CD8-positive, alpha-beta memory T cell (primary cell): ENCODE data around the gene GLT8D2. TPM values are rescaled to one million over a fixed set of nuclear protein-coding genes. Genes with fewer than 3 reads are reported as not detected.

ENCODE experiments used
- CTCF ChIA-PET: fragments of 350-600 bp; sonication (Branson Sonifier 250); formaldehyde crosslinking; loops from one replicate; lab custom pipeline; 2021; ENCODE audit warnings: antibody characterized with exemption; lab: Charles Lee
- POLR2A ChIA-PET: fragments of 350-600 bp; sonication (Branson Sonifier 250); formaldehyde crosslinking; loops from one replicate; lab custom pipeline; 2021; ENCODE audit warnings: antibody characterized with exemption; lab: Charles Lee
- DNase-seq, 5 donors: peaks; one replicate each; pipeline versions ENCODE4 v3.0.0 to v3.0.0-alpha.2; 2020 to 2022; ENCODE audit warnings: mixed read lengths in 1 of 5
- H3K27ac ChIP-seq: one replicate; pipeline ENCODE4 v1.7.0; 2013; ENCODE audit warnings: low read depth, mild to moderate bottlenecking, low read length, moderate library complexity
- H3K27me3 ChIP-seq: 2 replicates; pipeline ENCODE4 v1.7.0; 2013; ENCODE audit warnings: low read length, mild to moderate bottlenecking; ENCODE audit not compliant: insufficient read depth, poor library complexity, severe bottlenecking
- H3K36me3 ChIP-seq: 2 replicates; pipeline ENCODE4 v1.7.0; 2013; ENCODE audit warnings: mild to moderate bottlenecking, low read length, moderate library complexity; ENCODE audit not compliant: insufficient read depth
- H3K4me1 ChIP-seq: 2 replicates; pipeline ENCODE4 v1.7.0; 2013; ENCODE audit warnings: mild to moderate bottlenecking, low read length, moderate library complexity; ENCODE audit not compliant: insufficient read depth
- H3K4me3 ChIP-seq: 2 replicates; pipeline ENCODE4 v1.7.0; 2013; ENCODE audit warnings: mild to moderate bottlenecking, low read length
- H3K9me3 ChIP-seq: 2 replicates; pipeline ENCODE4 v1.7.0; 2013; ENCODE audit warnings: mild to moderate bottlenecking, low read length
- H3K27ac Mint-ChIP-seq, 8 donors: one replicate each; pipeline ENCODE4 v1.8.0; 2020 to 2021; ENCODE audit warnings: mixed read lengths in 8 of 8, mild to moderate bottlenecking in 6 of 8, inconsistent platforms in 3 of 8, moderate library complexity in 3 of 8
- H3K27me3 Mint-ChIP-seq, 2 donors: one replicate each; pipeline ENCODE4 v1.8.0; 2020 to 2021; ENCODE audit warnings: mixed read lengths in 2 of 2, mild to moderate bottlenecking in 1 of 2, moderate library complexity in 1 of 2
- H3K36me3 Mint-ChIP-seq, 3 donors: one replicate each; pipeline ENCODE4 v1.8.0; 2020 to 2021; ENCODE audit warnings: mixed read lengths in 3 of 3, inconsistent platforms in 1 of 3, mild to moderate bottlenecking in 1 of 3
- H3K4me1 Mint-ChIP-seq, 3 donors: one replicate each; pipeline ENCODE4 v1.8.0; 2020 to 2021; ENCODE audit warnings: mixed read lengths in 3 of 3, inconsistent platforms in 1 of 3, mild to moderate bottlenecking in 1 of 3
- H3K4me3 Mint-ChIP-seq, 7 donors: one replicate each; pipeline ENCODE4 v1.8.0; 2020 to 2021; ENCODE audit warnings: mixed read lengths in 7 of 7, mild to moderate bottlenecking in 6 of 7, moderate library complexity in 4 of 7, inconsistent platforms in 2 of 7
- H3K9me3 Mint-ChIP-seq, 5 donors: one replicate each; pipeline ENCODE4 v1.8.0; 2020 to 2022; ENCODE audit warnings: mixed read lengths in 5 of 5, mild to moderate bottlenecking in 3 of 5, moderate library complexity in 2 of 5, inconsistent platforms in 1 of 5
- polyA plus RNA-seq: library from polyadenylated mRNA; unstranded; fragments of 300-500 nt; fragmentation: Illumina TruSeq; gene quantifications from one replicate; pipeline ENCODE4 v1.2.3, GENCODE V29; 2021
- total RNA-seq, 2 experiments: library from RNA; stranded (reverse); gene quantifications; one replicate each; pipeline ENCODE4 v1.2.3, GENCODE V29; 2021

GLT8D2 gene
- total and polyA plus RNA-seq, 3 experiments from 2014 or later: 0.11 TPM; not detected in 2

GRCh38 chr12:104079024-104079423, 29.0 kb upstream of the GLT8D2 start:
- peaks cover 8% of the 10 kb centered on the region for H3K36me3 ChIP-seq
- ChIA-PET CTCF (interaction anchor here (1.4 kb wide), 1 partner anchor 17 kb away, joined by 3 read pairs; no protein-coding TSS in a partner anchor), POLR2A (no interaction called here)
- H3K36me3 Mint-ChIP-seq: peaks cover 4 to 53% (median 19%) of the 10 kb centered on the region in 3 donors
- H3K4me3 Mint-ChIP-seq: peak overlapping the region in 1 of 7 donors; percentile 15
- no peaks in the 10 kb centered on the region for H3K9me3 ChIP-seq
- peaks cover 15 to 28% (median 19%) of the 10 kb centered on the region in 3 donors for H3K4me1 Mint-ChIP-seq
- no peak overlapping the region for H3K4me3 ChIP-seq
- H3K27me3 Mint-ChIP-seq: no peaks in the 10 kb centered on the region
- no peak overlapping the region for H3K27ac Mint-ChIP-seq
- DNase-seq: no peak
- no peak overlapping the region for H3K27ac ChIP-seq
- no peaks in the 10 kb centered on the region for H3K27me3 ChIP-seq
- H3K4me1 ChIP-seq: no peaks in the 10 kb centered on the region
- no peaks in the 10 kb centered on the region for H3K9me3 Mint-ChIP-seq

GRCh38 chr12:104073699-104074098, 23.7 kb upstream of the GLT8D2 start:
- H3K9me3 Mint-ChIP-seq: no peaks in the 10 kb centered on the region
- ChIA-PET CTCF (interaction anchor here (1.3 kb wide), 1 partner anchor 35 kb away, joined by 5 read pairs; no protein-coding TSS in a partner anchor), POLR2A (no interaction called here)
- Histone ChIP-seq H3K4me3 (no peak overlapping the region), H3K27ac (no peak overlapping the region), H3K4me1 (no peaks in the 10 kb centered on the region), H3K36me3 (no peaks in the 10 kb centered on the region), H3K9me3 (no peaks in the 10 kb centered on the region), H3K27me3 (no peaks in the 10 kb centered on the region)
- H3K4me3 Mint-ChIP-seq: no peak overlapping the region
- peaks cover 20 to 37% (median 33%) of the 10 kb centered on the region in 3 donors for H3K4me1 Mint-ChIP-seq
- no peak for DNase-seq
- peaks cover 0 to 47% (median 15%) of the 10 kb centered on the region in 3 donors for H3K36me3 Mint-ChIP-seq
- H3K27me3 Mint-ChIP-seq: no peaks in the 10 kb centered on the region
- H3K27ac Mint-ChIP-seq: no peak overlapping the region

GRCh38 chr12:104072099-104072498, 22.1 kb upstream of the GLT8D2 start:
- Mint-ChIP-seq H3K4me3 (no peak overlapping the region), H3K36me3 (peaks cover 0 to 50% (median 20%) of the 10 kb centered on the region in 3 donors), H3K4me1 (peaks cover 24 to 49% (median 40%) of the 10 kb centered on the region in 3 donors), H3K27me3 (no peaks in the 10 kb centered on the region), H3K27ac (no peak overlapping the region), H3K9me3 (no peaks in the 10 kb centered on the region)
- POLR2A ChIA-PET: no interaction called here
- H3K27ac ChIP-seq: no peak overlapping the region
- H3K9me3 ChIP-seq: no peaks in the 10 kb centered on the region
- H3K27me3 ChIP-seq: no peaks in the 10 kb centered on the region
- DNase-seq: no peak
- CTCF ChIA-PET: no interaction called here
- no peaks in the 10 kb centered on the region for H3K4me1 ChIP-seq
- H3K4me3 ChIP-seq: no peak overlapping the region
- H3K36me3 ChIP-seq: peaks cover 3% of the 10 kb centered on the region

- ChIA-PET POLR2A (interaction anchor here (0.6 to 1.9 kb wide), 6 partner anchors 23 to 135 kb away, joined by 3 to 12 read pairs (median 6); partner anchors contain the start of genes HSP90B1, NFYB and TDG), CTCF (interaction anchor here (1.3 to 1.9 kb wide), 3 partner anchors 12 to 44 kb away, joined by 3 to 16 read pairs (median 4); no protein-coding TSS in a partner anchor)
- peaks cover 0 to 26% (median 7%) of the 10 kb centered on the region in 3 donors for H3K36me3 Mint-ChIP-seq
- peaks cover 27 to 43% (median 37%) of the 10 kb centered on the region in 3 donors for H3K4me1 Mint-ChIP-seq
- DNase-seq: no peak
- Histone ChIP-seq H3K36me3 (peaks cover 3% of the 10 kb centered on the region), H3K27me3 (no peaks in the 10 kb centered on the region), H3K9me3 (no peaks in the 10 kb centered on the region), H3K4me1 (peaks cover 9% of the 10 kb centered on the region), H3K27ac (peak overlapping the region; percentile 84), H3K4me3 (peak overlapping the region; percentile 99)
- no peaks in the 10 kb centered on the region for H3K9me3 Mint-ChIP-seq
- H3K4me3 Mint-ChIP-seq: peak overlapping the region; percentile 87 to 97 (median 95)
- H3K27ac Mint-ChIP-seq: peak overlapping the region; percentile 66 to 95 (median 80)
- H3K27me3 Mint-ChIP-seq: peaks cover 3 to 15% of the 10 kb centered on the region in 2 donors
Observed at GRCh38 chr12:104064842-104065427, 14.9 kb upstream of the GLT8D2 start.

- H3K9me3 Mint-ChIP-seq: no peaks in the 10 kb centered on the region
- Histone ChIP-seq H3K4me3 (peak within 1 kb of the TSS; percentile 99), H3K4me1 (peaks cover 9% of the 10 kb centered on the region), H3K9me3 (no peaks in the 10 kb centered on the region), H3K27me3 (no peaks in the 10 kb centered on the region), H3K36me3 (peaks cover 3% of the 10 kb centered on the region), H3K27ac (peak within 1 kb of the TSS; percentile 84)
- ChIA-PET CTCF (interaction anchor here (1.3 to 1.9 kb wide), 3 partner anchors 11 to 45 kb away, joined by 3 to 16 read pairs (median 4); no protein-coding TSS in a partner anchor), POLR2A (interaction anchor here (0.6 to 1.9 kb wide), 8 partner anchors 22 to 135 kb away, joined by 3 to 12 read pairs (median 4); partner anchors contain the start of genes HSP90B1, NFYB and TDG)
- H3K36me3 Mint-ChIP-seq: peaks cover 0 to 21% (median 7%) of the 10 kb centered on the region in 3 donors
- peaks cover 3 to 22% of the 10 kb centered on the region in 2 donors for H3K27me3 Mint-ChIP-seq
- peak within 1 kb of the TSS; percentile 92 to 97 (median 95) for H3K4me3 Mint-ChIP-seq
- peak within 1 kb of the TSS; percentile 82 to 95 (median 91) for H3K27ac Mint-ChIP-seq
- peak; percentile 83 to 90 (median 87) for DNase-seq
- H3K4me1 Mint-ChIP-seq: peaks cover 24 to 36% (median 31%) of the 10 kb centered on the region in 3 donors
Observed at GRCh38 chr12:104064031-104064841, 14.2 kb upstream of the GLT8D2 start, which contains the start of gene HCFC2. Gene HCFC2, plus strand, starts transcription at chr12:104064531. Its CDS starts 30 bp downstream, at chr12:104064561.

GRCh38 chr12:104063712-104064030, 13.7 kb upstream of the GLT8D2 start:
- ChIA-PET POLR2A (interaction anchor here (0.7 to 1.9 kb wide), 6 partner anchors 34 to 134 kb away, joined by 3 to 12 read pairs (median 6); partner anchors contain the start of genes HSP90B1, NFYB and TDG), CTCF (interaction anchor here (1.3 to 1.9 kb wide), 4 partner anchors 11 to 45 kb away, joined by 3 to 16 read pairs (median 4); no protein-coding TSS in a partner anchor)
- Mint-ChIP-seq H3K4me3 (peak overlapping the region; percentile 92 to 97 (median 95)), H3K4me1 (peaks cover 22 to 33% (median 29%) of the 10 kb centered on the region in 3 donors), H3K27me3 (peaks cover 3 to 25% of the 10 kb centered on the region in 2 donors), H3K36me3 (peaks cover 0 to 17% (median 7%) of the 10 kb centered on the region in 3 donors), H3K9me3 (no peaks in the 10 kb centered on the region), H3K27ac (peak overlapping the region; percentile 70 to 95 (median 85))
- Histone ChIP-seq H3K27ac (peak overlapping the region; percentile 84), H3K4me1 (peaks cover 9% of the 10 kb centered on the region), H3K27me3 (no peaks in the 10 kb centered on the region), H3K4me3 (peak overlapping the region; percentile 99), H3K36me3 (peaks cover 3% of the 10 kb centered on the region), H3K9me3 (no peaks in the 10 kb centered on the region)
- DNase-seq: no peak

GRCh38 chr12:104060791-104061190, 10.8 kb upstream of the GLT8D2 start:
- H3K27ac Mint-ChIP-seq: no peak overlapping the region
- peaks cover 6 to 34% of the 10 kb centered on the region in 2 donors for H3K27me3 Mint-ChIP-seq
- H3K27me3 ChIP-seq: no peaks in the 10 kb centered on the region
- ChIA-PET CTCF (no interaction called here), POLR2A (no interaction called here)
- H3K4me1 Mint-ChIP-seq: peaks cover 11 to 14% (median 12%) of the 10 kb centered on the region in 3 donors
- no peak for DNase-seq
- H3K36me3 ChIP-seq: no peaks in the 10 kb centered on the region
- H3K4me3 ChIP-seq: no peak overlapping the region
- H3K27ac ChIP-seq: no peak overlapping the region
- peaks cover 0 to 3% (median 3%) of the 10 kb centered on the region in 5 donors for H3K9me3 Mint-ChIP-seq
- no peaks in the 10 kb centered on the region for H3K9me3 ChIP-seq
- peaks cover 9% of the 10 kb centered on the region for H3K4me1 ChIP-seq
- H3K4me3 Mint-ChIP-seq: peak overlapping the region in 1 of 7 donors; percentile 0
- H3K36me3 Mint-ChIP-seq: peaks cover 0 to 5% (median 0%) of the 10 kb centered on the region in 3 donors
